HG02970 (cell line): ENCODE data around the gene CELF4.

Experiments
- ATAC-seq: cut with Tn5 transposase; IDR thresholded peaks from one replicate; pipeline ENCODE4 v1.9.1; 2021; ENCODE audit warnings: mild to moderate bottlenecking, moderate library complexity, moderate number of reproducible peaks; ENCODE audit not compliant: unreplicated experiment, low FRiP score

The CELF4 gene

DNA sequence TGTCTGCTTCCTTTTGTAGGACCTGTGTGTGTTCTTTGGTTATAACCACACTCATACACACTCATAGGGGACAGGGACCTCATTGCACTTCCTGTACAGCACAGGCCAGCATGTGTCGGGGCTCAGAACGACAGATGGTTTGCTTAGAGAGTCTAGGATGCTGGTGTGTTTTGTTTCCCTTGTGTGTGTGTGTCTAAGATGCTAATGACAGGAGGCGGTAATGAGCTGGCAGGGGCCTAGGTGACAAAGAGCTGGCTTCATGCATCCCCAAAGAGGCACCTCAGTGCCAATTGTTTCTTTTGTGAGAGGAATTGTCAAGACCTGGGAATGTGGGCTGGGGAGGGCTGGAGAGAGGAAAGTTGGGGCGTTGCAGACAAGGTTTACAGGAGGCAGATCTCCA lies 66.6 kb downstream of the CELF4 start:
- ATAC-seq, result no peak

DNA sequence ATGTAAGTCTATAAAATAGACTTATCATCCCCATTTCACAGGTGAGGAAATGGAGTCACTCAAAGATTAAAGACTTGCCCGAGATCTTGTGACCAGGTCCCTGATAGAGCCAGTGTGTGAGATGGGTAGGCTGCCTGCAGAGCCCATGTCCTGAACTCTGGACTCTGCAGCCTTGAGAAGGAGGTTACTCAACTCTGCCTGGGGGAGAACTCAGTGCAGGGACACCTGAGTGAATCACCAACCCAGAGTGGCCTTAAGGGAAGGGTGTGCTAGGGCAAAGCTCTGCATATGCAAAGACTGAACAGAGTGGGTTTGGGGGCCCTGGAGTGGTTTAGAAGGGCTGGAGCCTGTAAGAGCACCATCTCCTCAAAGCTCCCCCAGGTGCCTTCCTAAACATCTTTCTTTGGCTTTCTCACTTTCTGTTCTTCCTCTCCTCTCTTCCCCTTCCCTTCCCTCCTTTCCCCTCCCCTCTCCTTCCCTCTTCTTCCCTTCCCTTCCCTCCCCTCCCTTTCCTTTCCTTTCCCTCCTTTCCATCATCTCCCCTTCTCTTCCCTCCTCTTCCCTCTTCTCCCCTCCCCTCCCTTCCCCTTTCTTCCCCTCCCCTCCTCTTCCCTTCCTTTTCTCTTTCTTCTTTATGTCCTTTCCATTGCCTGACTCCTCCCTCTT lies 67.6 kb downstream of the CELF4 start:
- no peak for ATAC-seq

DNA sequence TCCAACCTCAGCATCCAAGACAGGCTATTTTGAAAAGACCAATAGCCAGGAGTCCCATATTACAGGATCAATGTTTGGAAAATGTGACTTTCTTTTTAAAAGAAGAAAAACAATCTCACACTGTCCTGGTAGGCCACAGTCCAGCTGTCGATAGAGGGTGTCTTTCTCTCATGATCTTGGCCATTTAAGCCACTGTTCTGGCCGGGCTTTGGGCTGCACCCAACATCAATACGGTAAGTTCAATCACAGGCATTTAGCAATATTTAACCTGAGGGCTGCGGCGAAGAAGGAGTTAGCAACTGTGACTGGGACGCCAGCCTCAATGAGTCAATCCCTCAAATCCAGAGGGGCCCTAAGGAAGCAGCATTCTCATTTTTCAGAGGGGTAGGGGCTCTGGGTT lies 69.0 kb downstream of the CELF4 start:
- no peak for ATAC-seq

DNA sequence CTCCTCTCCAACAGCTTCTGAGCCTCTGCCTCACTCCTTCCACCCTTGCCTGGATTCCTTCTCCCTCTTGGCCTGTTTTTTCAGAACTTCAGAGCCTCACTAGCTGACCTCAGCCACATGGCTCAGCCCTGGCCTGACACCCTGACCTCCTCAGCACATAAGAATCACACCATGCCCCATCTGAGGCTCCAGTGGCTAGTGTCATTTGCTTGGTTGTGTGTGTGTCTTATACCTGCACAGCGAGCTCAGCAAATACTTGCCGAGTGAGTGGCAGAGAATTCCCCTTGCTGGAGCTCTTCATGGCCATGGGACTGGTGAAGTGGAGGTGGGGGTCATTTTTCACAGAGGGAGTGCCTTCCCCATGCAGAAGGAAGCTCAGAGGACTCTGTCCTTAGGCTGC lies 70.2 kb downstream of the CELF4 start:
- ATAC-seq, result no peak

DNA sequence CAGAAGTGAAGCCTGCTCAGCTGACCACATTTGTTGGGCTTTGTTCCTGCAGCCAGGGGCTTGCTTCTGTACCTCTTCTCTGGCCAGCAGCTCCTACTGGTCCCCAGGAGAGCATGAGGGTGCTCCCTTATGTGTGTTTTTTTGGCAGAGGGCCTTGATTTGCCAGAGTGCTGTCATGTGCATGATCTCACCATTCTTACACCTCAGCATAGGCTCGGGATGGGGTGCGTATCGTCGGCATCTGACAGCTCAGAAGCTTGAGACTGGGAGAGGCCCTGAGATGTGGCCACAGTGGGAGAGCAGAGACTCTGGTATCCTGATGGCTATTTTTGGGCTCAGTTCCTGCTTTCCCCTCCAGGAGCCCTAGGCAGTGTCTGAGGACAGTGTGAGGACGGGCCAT lies 71.2 kb downstream of the CELF4 start:
- no peak for ATAC-seq

DNA sequence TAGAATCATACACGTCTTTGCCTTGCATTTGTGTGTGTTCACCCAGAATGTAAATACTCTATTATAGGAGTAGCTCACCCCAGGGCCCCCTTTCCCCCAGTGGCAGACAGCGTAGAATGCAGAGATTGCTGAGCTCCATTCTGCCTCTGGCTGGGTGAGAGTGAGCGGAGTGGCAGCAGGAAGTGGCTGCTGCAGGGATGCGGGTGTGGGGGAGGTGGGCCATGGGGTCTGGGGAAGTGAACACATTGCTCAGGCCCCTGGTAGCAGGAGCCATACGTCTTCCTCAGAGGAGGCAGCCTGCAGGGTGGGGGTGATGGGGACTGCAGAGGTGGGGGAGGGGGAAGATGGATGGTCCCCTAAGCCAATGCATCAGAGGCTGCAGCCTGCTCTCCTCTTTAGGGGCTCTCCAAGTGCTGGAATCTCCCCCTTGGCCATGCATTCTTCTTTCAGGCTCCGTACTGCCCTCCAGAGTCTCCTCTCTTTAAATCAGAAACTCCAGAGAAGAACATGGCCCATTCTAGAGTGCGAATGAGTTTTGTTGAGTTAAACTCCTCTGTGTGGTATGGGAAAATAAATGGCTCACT lies 72.2 kb downstream of the CELF4 start:
- no peak for ATAC-seq

DNA sequence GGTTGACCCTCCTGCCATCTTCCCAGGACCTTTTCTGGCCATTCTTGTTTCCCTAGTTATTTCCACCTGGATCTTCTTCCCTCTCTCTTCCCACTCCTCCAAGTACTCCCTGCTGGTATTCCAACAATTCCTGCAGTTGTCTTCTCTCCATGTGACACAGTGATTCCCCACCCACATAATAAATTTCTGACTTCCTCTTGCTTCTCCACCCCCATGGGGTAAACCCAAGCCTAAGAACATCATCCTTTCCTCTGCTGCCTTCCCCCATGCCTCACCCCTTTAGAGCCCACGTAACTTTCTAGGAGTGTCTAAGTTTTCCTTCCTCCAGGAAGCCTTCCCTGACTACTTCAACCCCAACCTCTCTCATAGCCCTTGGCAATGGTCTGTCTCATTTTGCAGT lies 72.6 kb downstream of the CELF4 start:
- ATAC-seq, result no peak

DNA sequence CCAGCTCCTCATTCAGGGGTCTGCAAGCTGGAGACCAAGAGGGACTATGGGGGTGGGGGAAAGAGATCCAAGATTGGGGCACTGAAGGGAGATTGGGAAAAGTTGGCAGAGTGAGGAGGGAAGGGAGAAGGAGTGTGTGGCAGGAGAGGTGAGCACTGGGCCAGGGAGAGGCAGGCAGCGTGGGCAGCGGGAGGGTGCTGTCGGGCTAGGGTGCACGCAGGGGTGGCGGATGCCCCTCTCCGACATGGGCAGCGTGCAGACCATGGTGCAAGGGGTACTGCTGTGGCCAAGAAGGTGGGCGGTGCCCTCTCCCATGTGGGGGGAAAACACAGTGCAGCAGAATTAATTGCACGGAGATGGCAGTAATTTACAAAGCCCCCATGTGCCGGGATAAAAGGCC lies 74.1 kb downstream of the CELF4 start:
- no peak for ATAC-seq

DNA sequence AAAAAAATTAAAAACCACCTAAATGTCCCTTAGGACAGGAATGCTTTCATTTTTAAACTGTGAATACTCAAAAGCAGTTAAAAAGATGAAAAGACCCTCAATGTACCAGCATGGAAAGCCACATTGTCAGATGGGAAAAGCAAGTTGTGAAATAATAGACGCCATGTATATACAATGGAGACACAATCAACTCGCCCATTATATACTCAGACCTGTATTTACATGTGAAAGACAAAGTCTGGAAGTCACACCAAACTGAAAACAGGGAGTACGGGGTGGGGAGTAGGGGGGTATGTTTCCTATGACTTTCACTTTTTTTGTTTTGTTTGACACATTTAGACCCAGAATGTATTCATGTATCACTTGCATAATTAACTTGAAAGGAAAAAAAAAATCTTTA lies 75.6 kb downstream of the CELF4 start:
- no peak for ATAC-seq

DNA sequence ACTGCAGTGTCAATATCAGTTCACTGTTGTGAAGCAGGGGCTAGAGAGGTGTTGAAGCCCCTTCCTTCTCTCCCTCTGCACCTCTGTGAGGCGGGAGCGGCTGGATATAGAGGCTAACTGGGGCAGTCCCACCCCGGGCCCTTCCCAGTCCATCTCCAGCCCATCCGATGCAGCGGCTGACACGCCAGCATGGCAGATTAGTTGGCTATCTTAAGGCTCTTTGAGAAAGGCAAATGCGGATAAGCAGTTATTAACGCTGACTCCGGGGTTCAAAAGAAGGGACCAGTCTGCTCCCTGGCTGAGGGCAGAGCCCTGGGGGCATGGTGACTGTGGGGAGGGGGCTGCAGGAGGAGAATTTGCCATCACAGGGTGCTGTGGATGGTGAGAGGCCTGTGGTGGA lies 76.6 kb downstream of the CELF4 start:
- no peak for ATAC-seq

DNA sequence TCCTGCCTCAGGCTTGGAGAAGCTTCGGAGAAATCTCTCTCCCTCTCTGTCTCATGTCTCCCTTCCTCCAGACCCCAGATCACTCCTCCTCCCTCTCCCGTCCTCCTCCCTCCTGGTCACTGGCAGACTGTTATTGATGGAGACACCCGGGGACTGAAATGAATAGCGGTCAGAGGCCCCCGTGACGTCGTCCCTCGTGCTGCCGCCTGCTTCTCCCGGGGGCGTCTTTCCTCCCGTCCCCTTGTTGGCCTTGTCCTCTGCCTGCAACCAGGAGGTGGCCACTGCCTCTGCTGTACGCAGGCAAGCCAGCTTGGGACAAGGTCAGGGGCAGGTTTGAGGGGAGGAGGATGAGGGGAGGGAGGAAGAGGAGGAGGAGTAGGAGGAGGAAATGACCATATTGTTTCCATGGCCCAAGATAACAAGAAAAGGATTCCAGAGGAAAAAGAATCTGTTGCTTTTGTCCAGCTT lies 78.2 kb downstream of the CELF4 start:
- no peak for ATAC-seq

DNA sequence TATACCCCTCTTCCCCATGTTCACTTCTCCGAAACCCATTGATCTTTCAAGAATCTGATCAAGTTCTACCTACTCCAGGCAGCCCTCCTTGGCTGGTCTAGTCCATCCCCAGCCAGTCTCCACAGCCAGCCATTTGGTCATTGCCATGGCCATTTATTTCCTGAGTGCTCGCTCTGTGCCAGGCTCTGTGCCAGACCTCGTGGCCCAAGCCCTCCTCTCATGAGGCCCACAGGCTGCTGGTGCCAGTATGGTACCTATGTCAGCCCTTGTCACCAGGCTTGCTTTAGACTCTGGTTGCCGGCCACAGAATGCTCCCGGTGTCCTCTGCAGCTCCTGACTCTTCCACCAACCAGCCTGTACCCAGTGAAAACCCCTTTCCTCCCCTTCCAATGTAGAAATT lies 78.8 kb downstream of the CELF4 start:
- no peak for ATAC-seq

DNA sequence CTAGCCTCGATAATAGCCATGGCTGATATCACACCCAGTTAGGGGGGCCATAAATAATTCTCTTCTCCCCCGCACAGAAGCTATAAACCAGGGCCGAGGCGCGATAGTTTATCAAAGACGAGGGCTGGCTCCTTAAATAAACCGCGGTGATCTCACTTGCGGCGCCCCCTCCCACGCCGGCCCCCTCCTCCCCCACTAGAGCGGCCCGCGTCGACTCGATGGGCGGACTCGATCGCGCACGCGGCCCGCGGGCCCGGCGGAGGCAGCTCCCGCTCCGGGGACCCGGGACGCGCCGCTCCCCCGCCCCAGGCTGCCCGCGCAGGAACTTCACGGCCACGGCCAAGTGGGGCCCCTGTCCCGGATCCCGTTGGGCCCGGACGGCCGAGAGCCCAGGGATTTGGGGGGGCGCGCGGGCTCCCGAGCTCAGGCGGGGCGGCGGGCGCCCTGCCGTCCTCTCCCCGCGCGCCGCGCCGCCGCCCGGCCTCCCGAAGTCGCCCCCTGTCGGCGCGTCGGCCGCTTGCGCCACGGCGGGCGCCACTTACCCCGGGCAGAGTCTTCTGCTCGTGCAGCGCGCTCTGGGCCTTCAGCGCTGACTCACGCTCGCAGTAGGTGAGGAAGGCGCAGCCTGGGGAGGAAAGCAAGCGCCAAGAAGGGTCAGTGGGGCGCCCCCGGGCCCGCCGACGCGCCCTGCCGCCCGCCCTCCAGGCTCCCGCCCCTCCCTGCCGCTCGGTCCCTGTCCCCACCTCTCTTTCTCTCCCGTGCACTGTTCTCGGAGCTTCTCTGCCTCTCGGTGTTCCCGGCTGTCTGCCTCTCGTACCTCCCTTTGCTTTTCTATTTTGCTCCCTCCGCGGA lies 80.4 kb downstream of the CELF4 start:
- no peak for ATAC-seq

DNA sequence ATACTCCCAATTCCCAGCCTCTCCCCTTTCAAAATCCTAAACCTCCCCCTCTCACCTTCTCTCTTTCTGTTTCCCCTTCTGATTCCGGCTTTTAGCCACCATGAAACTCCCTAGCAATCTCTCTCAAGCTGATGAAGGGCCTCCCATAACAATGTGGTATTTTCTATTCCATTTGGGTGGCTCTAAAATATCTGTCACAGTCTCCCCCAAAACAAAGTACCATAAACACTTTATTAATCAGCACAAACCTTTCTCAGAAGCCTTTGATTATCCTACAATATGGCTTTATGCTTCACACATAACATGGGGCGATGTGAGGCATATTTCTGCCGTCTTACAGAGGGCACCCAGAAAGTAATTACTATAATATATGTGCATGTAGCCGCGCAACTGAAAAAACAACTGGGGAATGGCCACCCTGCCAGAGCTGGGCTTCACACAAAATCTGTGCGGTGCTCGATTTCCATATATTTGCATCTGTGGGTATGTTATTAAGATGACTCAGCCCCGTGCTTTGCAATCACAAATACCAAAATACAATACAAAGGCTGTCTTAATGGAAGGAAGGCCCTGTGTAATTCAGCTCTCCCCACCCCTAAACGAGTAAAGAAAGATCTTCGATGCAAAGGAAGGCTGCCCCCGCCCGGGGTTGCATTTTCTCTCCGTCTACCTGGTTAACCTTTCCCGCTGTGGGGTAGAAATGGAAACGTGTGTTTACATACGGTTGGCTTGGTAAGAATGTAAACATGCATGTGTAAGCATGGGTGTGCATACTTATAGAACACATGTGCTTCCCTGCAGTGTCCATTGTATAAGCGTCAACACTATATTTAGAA lies 81.4 kb downstream of the CELF4 start:
- no peak for ATAC-seq

DNA sequence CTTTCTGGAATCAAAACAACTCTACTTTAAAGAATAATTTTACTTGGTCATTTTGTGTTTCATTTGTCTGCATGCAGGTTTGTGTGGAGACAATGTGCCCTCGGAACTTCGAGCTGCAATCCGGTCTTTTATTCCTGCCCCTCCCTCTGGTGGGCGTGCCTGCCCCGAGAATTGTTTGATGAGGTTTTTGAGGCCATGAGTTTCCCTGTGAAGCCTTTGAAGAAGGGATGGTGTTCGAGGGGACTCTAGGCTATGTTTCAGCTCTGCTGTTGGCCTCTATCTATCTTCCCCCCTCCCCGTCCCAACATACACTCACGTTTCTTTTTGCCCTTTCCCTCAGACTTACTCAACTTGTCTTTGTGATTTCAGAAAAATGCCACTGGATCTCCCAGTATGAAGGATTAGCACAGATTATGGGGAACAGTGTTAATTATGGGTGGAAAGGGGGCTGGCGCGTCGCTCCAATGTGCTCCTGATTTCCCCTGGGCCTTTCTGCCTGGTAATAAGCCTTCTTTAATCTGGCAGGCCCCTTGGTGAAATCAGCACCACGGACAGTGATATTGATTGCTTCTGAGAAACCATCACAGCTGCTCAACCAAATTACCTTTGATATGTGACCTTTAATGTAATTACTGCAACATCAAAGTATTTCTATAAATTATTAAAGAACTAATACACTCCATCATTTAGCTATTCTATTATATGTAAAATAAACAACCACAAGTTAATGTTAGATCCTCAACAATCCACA lies 82.2 kb downstream of the CELF4 start:
- ATAC-seq, result no peak

DNA sequence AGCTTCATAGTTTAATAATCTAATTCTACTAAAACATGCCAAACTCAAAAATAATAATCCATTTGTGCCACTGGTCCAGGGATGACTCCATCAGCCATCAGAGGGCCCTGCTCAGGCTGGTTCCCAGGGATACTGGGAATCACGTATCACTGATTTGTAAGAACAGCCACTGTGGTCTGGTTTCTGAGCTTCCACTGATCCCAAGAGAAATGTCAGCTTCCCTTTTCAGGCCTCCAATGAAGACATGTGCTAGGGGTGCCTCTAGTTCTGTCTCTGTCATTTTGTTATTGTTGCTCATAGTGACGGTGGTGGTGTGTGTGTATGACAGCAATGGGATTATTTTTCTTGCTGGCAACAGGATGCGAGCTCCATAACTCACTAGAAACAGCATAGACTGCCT lies 83.2 kb downstream of the CELF4 start:
- ATAC-seq, result no peak

DNA sequence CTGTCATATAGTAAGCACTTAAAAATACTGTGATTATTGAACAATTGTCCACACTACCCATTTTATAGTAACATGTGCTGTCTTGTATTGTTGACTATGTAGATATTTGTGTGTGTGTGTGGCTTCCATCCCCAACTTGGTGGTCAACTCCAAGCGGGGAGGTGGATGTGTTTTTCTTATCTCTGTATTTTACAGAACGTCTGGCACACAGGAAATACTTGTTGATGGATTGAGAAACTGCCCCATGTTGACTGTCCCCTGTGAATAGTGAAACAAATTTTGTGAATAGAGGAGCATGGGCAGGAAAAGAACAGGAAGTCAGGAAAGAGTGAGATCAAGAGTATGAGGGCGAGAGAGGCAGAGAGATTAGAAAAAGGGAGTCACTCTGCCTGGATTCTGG lies 83.6 kb downstream of the CELF4 start:
- no peak for ATAC-seq

DNA sequence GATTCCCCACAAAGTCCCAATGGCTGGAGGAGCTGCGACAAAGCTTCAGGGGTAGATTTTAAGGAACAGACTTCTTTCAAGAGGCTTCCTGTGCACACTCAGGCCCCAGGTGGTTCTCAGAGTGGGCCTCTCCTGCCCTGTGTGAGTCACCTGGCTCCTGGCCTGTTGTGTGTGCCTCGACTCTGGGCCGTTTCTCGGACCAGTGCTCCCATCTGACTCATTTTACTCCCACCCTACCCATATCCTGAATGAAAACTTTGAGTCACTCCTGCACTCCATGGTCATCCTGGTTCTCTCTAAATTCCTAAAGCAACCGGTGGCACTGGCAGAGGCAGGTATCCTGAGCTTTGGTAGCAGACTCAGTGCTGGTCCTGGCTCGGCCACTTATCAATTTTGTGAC lies 84.1 kb downstream of the CELF4 start:
- ATAC-seq, result no peak

DNA sequence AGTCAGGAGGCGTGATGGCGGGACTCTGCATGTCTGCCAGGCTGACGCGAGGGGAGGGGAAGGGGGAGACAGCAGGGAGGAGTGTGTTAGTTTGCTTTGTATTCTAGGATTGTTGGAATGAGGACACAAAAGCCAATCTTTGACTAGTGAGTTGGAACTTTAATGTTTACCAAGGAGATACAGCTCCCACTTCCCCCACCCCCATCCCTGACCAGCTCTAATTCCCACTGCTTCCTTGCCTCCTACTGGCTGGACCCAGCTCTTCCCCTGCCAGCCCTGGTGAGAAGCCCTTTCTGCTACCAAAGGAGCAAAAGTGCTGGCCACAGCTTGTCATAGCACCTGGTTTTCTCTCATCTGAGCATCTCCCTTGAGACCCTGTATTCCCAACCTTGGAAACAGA lies 84.5 kb downstream of the CELF4 start:
- no peak for ATAC-seq

DNA sequence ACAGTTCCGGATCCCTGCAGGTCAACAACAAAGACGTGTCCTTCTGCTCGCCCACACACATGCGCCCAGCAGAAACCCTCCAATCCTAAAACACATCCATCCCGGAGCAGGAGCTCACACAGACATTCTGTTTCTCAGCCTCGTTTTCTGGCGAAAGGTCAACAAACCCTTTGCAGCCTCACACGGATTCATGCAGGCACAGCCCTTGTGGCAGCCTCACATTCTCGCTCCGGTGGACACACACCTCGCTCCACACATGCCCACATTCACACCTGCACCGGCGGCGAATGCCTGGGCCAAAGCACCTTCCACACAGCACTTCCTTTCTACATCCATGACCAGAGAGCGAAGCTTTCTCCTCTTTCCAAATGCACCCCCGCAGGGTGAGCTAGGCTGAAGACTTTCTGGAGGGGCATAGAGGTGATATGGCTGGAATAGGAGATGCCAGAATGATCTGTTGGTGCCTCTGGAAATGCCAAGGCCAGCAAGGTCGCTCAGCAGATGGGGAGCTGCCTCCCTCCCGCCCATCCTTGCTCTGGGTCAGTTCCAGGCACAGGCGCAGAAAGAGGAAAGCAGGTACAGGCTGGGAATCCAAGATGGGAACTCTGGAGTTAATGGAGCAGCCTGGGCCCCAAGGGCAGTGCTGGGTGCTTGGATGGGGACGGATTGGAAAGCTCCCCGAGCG lies 88.8 kb downstream of the CELF4 start:
- no peak for ATAC-seq
